Transverse colon (tissue), 3 donors: ENCODE data around the gene LCORL.

ENCODE experiments used
- EP300 ChIP-seq: sonication (generic); formaldehyde crosslinking; IDR thresholded peaks from one replicate; pipeline ENCODE4 v1.6.1; 2017; ENCODE audit warnings: antibody characterized with exemption, low read depth
- POLR2A ChIP-seq: fragments of 450-650 bp; IDR thresholded peaks from one replicate; pipeline ENCODE4 v1.6.1; 2016; ENCODE audit warnings: antibody characterized with exemption, mild to moderate bottlenecking, moderate library complexity
- TF ChIP-seq, protein P1 (sequence below), 5 experiments: fragments of 200-600 bp in 3 of 5; fragments of 450-650 bp in 2 of 5; sonication (generic) in 3 of 5; IDR thresholded peaks; 1 replicate in 2 of 5; 2 replicates in 3 of 5; pipeline ENCODE4 v1.5.1; 2016 to 2017; ENCODE audit warnings: antibody characterized with exemption in 5 of 5, inconsistent platforms in 3 of 5, mild to moderate bottlenecking in 2 of 5, moderate library complexity in 1 of 5

DNA sequence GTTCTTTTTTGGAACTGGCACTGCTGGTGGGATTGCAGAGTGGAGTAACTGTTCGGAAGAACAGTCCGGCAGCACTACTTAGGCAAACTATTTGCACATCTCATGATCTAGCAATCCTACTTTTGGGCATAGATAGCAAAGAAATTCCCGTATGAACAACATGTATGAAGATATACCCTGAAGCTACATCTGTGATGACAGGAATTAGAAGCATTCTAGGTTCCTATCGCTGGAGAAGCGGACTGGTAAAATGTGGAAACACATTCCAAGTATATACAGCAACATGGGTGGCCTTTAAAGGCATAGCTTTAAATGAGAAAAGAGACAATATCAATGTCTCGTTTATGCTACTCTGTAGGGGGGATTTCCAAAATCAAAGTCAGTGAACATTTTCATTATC is 214.1 kb downstream of the LCORL start:
- TF ChIP-seq, protein P1, sequence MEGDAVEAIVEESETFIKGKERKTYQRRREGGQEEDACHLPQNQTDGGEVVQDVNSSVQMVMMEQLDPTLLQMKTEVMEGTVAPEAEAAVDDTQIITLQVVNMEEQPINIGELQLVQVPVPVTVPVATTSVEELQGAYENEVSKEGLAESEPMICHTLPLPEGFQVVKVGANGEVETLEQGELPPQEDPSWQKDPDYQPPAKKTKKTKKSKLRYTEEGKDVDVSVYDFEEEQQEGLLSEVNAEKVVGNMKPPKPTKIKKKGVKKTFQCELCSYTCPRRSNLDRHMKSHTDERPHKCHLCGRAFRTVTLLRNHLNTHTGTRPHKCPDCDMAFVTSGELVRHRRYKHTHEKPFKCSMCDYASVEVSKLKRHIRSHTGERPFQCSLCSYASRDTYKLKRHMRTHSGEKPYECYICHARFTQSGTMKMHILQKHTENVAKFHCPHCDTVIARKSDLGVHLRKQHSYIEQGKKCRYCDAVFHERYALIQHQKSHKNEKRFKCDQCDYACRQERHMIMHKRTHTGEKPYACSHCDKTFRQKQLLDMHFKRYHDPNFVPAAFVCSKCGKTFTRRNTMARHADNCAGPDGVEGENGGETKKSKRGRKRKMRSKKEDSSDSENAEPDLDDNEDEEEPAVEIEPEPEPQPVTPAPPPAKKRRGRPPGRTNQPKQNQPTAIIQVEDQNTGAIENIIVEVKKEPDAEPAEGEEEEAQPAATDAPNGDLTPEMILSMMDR (IDR thresholded peaks at IDR 0.05) = no peak
- TF ChIP-seq EP300 (no peak), POLR2A (no peak)
